ENCODE data around the gene SLC8A1. TPM values are rescaled to one million over a fixed set of nuclear protein-coding genes. Genes with fewer than 3 reads are reported as not detected.

SLC8A1 gene
- total RNA-seq, 1 donor, result 82.9 TPM

DNA sequence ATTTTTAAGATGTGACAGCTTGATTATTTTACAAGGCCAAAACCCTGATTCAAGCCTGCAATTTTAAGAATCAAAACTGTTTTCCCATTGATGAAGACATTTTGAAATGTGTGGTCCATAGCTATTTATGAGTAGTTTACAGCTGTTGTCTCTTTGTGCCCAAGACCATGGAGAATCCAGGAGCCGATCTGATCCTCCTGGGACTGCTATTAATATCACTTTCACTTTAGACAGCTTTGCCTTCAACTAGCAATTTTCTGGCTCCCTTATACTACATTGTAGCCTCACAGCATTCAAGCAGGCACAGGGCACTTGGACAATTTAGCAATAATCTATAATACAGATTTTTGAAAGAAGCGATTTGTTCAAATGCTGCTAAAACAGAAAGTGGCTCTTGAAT lies 172.9 kb downstream of the SLC8A1 start:
- peak overlapping the region; percentile 68 for H3K27ac ChIP-seq (ENCODE audit: low read depth, low read length)
- no peaks in the 10 kb centered on the region for H3K27me3 ChIP-seq (ENCODE audit: insufficient read depth, low read length)
- peak overlapping the region; percentile 90 for H3K4me2 ChIP-seq (ENCODE audit: insufficient read depth, low read length)
- no peaks in the 10 kb centered on the region for H4K20me1 ChIP-seq (ENCODE audit: insufficient read depth, low read length)
- TF ChIP-seq, protein P1, sequence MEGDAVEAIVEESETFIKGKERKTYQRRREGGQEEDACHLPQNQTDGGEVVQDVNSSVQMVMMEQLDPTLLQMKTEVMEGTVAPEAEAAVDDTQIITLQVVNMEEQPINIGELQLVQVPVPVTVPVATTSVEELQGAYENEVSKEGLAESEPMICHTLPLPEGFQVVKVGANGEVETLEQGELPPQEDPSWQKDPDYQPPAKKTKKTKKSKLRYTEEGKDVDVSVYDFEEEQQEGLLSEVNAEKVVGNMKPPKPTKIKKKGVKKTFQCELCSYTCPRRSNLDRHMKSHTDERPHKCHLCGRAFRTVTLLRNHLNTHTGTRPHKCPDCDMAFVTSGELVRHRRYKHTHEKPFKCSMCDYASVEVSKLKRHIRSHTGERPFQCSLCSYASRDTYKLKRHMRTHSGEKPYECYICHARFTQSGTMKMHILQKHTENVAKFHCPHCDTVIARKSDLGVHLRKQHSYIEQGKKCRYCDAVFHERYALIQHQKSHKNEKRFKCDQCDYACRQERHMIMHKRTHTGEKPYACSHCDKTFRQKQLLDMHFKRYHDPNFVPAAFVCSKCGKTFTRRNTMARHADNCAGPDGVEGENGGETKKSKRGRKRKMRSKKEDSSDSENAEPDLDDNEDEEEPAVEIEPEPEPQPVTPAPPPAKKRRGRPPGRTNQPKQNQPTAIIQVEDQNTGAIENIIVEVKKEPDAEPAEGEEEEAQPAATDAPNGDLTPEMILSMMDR (IDR thresholded peaks at IDR 0.05; ENCODE audit: extremely low read depth, low read depth, low read length), result no peak
- no peak for DNase-seq (ENCODE audit: insufficient read length, low spot score, missing footprints)
- peaks cover 55% of the 10 kb centered on the region for H3K4me1 ChIP-seq (ENCODE audit: insufficient read depth, low read length)
- H3K4me3 ChIP-seq (ENCODE audit: insufficient read depth, low read length), result peak overlapping the region; percentile 60
- peak overlapping the region; percentile 76 for H2AFZ ChIP-seq (ENCODE audit: low read length)
- no peaks in the 10 kb centered on the region for H3K9me3 ChIP-seq (ENCODE audit: low read depth, low read length)
- H3K36me3 ChIP-seq (ENCODE audit: insufficient read depth, low read length), result no peaks in the 10 kb centered on the region
- peaks cover 3% of the 10 kb centered on the region for H3K79me2 ChIP-seq (ENCODE audit: insufficient read depth, low read length)

DNA sequence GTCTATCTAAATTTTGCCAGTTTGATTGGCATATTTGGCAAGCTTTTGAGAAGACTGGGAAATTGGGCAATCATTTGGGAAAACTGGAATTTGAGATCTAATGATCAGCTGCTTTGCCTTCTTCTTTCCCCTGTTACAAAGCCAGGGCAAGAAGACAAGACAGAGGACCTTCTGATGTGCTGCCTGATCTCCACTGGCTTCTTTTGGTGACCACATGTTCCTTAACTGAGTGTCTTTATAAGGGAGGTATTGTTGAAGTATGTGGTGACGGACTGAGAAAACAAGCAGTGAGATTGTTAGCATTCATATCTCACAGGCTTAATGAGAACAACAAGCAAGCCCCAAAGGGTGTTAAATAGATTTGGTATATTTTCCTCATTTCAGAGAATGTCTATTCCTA lies 175.8 kb downstream of the SLC8A1 start:
- peaks cover 33% of the 10 kb centered on the region for H3K4me1 ChIP-seq (ENCODE audit: insufficient read depth, low read length)
- H4K20me1 ChIP-seq (ENCODE audit: insufficient read depth, low read length), result no peaks in the 10 kb centered on the region
- no peaks in the 10 kb centered on the region for H3K27me3 ChIP-seq (ENCODE audit: insufficient read depth, low read length)
- H3K4me2 ChIP-seq (ENCODE audit: insufficient read depth, low read length), result no peak overlapping the region
- TF ChIP-seq, protein P1 (IDR thresholded peaks at IDR 0.05; ENCODE audit: extremely low read depth, low read depth, low read length), result no peak
- no peak overlapping the region for H3K4me3 ChIP-seq (ENCODE audit: insufficient read depth, low read length)
- no peaks in the 10 kb centered on the region for H3K36me3 ChIP-seq (ENCODE audit: insufficient read depth, low read length)
- no peak for DNase-seq (ENCODE audit: insufficient read length, low spot score, missing footprints)
- H3K27ac ChIP-seq (ENCODE audit: low read depth, low read length), result no peak overlapping the region
- H3K9me3 ChIP-seq (ENCODE audit: low read depth, low read length), result no peaks in the 10 kb centered on the region
- H2AFZ ChIP-seq (ENCODE audit: low read length), result no peak overlapping the region
- H3K79me2 ChIP-seq (ENCODE audit: insufficient read depth, low read length), result peaks cover 3% of the 10 kb centered on the region

DNA sequence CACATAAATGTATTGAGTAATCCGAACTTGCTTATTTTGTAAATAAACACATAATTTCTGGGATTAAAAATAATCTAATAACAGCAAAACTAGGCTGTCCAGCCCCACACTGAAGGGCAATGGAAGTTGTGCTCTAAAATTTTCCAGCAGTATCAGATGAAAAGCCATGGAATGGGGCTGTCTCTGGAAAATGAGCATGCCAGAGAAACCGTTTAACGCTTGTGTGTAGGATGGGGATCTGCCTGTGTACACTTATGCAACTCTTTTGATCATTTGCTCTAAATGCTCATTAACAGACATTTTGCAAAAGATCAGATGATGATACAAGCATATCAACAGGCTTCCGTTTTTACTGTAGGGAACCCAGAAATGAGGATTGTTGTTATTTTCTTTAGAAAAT lies 177.6 kb downstream of the SLC8A1 start:
- Histone ChIP-seq H3K4me2 (ENCODE audit: insufficient read depth, low read length) (no peak overlapping the region), H3K36me3 (ENCODE audit: insufficient read depth, low read length) (no peaks in the 10 kb centered on the region), H3K4me1 (ENCODE audit: insufficient read depth, low read length) (peaks cover 15% of the 10 kb centered on the region), H3K27ac (ENCODE audit: low read depth, low read length) (no peak overlapping the region), H3K27me3 (ENCODE audit: insufficient read depth, low read length) (no peaks in the 10 kb centered on the region), H2AFZ (ENCODE audit: low read length) (no peak overlapping the region), H3K79me2 (ENCODE audit: insufficient read depth, low read length) (peaks cover 6% of the 10 kb centered on the region), H4K20me1 (ENCODE audit: insufficient read depth, low read length) (no peaks in the 10 kb centered on the region), H3K4me3 (ENCODE audit: insufficient read depth, low read length) (no peak overlapping the region), H3K9me3 (ENCODE audit: low read depth, low read length) (no peaks in the 10 kb centered on the region)
- DNase-seq (ENCODE audit: insufficient read length, low spot score, missing footprints), result no peak
- TF ChIP-seq, protein P1 (IDR thresholded peaks at IDR 0.05; ENCODE audit: extremely low read depth, low read depth, low read length), result no peak

DNA sequence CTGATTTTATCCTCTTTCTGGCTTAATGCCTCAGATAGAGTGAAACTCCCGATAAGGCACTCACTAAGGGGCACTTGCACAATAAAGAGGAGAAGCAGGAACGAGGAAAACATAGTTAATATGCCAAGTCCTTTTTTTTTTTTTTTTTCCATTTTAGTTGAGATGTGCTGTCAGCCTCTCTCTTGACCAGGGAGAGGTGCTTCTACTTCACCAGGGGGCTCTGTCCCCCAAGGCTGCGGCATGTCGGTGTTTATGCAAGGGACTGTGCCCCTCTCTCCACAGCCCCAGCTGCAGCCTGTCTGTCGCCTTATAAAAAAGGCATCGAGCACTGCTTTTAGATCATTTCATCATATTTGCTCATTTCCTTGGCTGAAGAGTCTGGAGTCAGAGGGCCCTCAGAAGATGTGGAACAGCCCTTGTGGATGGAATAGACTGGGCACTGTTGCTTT lies 178.1 kb downstream of the SLC8A1 start:
- no peaks in the 10 kb centered on the region for H3K9me3 ChIP-seq (ENCODE audit: low read depth, low read length)
- H3K4me1 ChIP-seq (ENCODE audit: insufficient read depth, low read length), result peaks cover 11% of the 10 kb centered on the region
- H4K20me1 ChIP-seq (ENCODE audit: insufficient read depth, low read length), result no peaks in the 10 kb centered on the region
- H3K4me3 ChIP-seq (ENCODE audit: insufficient read depth, low read length), result no peak overlapping the region
- no peaks in the 10 kb centered on the region for H3K36me3 ChIP-seq (ENCODE audit: insufficient read depth, low read length)
- no peaks in the 10 kb centered on the region for H3K27me3 ChIP-seq (ENCODE audit: insufficient read depth, low read length)
- peaks cover 6% of the 10 kb centered on the region for H3K79me2 ChIP-seq (ENCODE audit: insufficient read depth, low read length)
- TF ChIP-seq, protein P1 (IDR thresholded peaks at IDR 0.05; ENCODE audit: extremely low read depth, low read depth, low read length), result no peak
- DNase-seq (ENCODE audit: insufficient read length, low spot score, missing footprints), result no peak
- H3K4me2 ChIP-seq (ENCODE audit: insufficient read depth, low read length), result no peak overlapping the region
- no peak overlapping the region for H3K27ac ChIP-seq (ENCODE audit: low read depth, low read length)
- no peak overlapping the region for H2AFZ ChIP-seq (ENCODE audit: low read length)

Measured in osteoblast (primary cell).